CMK (cell line): ENCODE data around the gene PTPRN.
"Not testable (repeated sequence)": the region's sequence is repeated elsewhere in the genome, so short reads cannot be mapped to it uniquely, and the experiment has no call there.

Source experiments
- DNase-seq: peaks from one replicate; pipeline ENCODE4 v3.0.0-alpha.2; 2010; ENCODE audit warnings: low read depth

PTPRN gene

GRCh38 chr2:219309278-219309677, at the start of gene PTPRN:
TSS of gene PTPRN (minus strand) at chr2:219309401. CDS start at chr2:219309332, 69 bp downstream.
- no peak for DNase-seq

DNA sequence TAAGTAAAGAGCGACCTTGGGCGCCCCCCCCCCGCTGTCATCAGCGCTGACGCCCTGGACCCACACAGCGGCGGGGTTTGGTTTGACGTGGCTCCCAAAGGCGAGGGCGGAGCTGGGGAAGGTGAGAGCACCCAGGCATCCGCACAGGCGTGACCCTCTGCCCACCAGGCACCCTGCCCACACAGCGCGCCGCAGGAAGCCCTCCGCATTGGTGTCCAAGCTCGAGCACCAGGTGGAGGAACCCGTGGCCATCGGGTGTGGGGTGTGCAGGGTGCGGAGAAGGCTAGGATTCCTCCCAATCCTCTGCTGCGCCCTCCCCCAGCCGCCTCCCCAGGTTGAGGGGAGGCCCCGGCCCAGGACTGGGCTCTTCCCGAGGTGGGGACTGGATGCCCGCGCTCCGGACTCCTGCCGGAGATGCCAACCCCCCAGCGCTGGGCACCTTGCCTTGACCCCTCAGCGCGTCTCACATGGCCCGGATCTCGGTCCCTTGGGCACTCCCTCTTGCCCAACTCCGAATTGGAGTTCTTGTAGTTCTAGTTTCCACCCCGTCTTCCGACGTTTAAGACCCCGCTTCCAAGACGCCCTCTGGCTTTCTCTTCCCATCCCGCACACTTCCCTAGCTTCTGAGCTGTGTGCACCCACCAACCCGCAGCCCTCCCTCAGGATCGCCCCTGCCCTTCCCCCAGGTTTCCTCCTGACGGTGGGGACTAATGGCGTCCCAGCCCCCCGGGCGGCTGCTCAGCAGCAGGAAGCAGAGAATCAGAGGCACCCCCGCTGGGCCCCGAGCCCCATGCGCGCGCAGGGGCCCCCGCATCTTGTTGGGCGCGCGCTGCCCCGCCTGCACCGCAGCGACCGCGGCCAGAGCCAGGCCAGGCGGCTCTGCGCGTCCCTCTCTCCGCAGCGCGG, 49.2 kb upstream of the PTPRN start:
- DNase-seq, result no peak

DNA sequence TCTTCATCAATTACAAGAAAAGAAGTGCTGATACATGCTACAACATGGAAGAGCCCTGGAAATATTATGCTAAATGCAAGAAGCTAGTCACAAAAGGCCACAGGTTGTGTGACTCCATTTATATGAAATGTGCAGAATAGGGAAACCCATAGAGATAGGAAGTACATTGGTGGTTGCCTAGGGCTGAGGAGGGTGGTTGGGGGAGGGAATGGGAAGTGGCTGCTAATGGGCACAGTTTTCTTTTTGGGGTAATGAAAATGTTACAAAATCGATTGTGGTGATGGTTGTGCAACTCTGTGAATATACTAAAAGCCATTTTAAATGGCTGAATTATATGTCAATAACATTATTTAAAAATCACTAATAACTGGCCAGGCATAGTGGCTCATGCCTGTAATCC, 47.6 kb upstream of the PTPRN start:
- DNase-seq, result no peak

DNA sequence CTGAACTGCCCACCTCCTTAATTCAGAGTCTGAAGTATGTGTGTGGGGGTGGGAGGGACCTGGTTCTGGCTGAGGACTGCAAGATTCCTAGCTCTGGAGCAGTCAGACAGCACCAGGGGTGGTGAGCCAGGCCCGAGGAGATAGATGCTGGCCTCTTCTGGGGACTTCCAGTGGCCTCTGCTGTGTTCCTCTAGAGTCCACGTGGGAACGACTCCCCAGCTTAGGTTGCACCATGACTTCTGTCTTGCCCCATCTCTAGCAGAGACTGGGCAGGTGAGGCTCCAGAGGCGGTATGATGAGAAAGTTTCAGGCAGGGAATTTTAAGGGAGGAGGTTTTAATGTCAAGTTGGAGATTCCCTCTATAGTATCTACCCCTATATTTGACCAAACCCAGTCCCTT, 45.4 kb upstream of the PTPRN start:
- DNase-seq, result no peak

DNA sequence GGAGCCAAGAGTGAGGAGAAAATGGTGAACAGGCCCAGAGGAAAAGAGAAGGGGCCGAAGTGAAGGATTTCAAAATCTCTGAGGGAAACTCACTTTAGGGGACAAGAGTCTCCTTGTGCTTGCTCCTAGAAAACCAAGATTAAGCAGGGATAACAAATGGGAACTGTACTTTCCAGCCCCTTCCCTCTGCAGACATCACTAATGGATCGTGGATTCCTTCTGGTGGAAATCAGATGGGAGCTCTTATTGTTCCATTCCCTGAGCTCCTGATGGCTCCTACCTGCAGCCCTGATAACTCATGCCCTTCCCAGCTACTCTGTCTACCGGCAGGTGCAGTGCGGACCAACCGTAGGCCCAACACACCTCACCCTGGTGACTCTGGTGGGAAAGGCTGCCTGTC, 43.9 kb upstream of the PTPRN start:
- DNase-seq, result no peak

DNA sequence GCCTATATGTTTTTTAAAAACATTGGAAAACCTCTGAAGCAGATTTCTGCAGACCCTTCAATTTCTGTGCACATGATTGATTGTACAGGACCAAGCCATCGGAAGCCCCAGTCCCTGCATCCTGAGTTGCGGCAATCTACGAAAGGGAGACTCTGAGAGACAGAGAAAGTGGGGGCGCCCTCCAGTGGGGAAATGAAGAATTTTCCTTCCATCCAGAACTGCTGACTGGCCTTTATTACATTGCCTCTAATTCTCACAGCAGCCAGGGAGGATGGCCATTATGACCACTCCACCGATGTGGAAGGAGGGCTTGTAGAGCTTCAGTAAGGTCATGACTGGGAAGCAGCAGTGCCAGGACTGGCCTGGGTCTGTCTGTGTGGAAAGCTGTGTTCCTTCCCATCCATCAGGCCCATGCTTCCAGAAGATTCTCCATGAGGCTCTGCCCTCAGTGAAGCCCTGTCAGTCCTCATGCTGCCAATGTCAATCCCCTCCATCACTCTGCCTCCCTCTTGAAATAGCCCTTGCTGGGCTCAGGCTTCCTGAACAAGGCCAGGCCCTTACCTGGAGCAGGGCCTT, 43.3 kb upstream of the PTPRN start:
- peak; percentile 33 for DNase-seq

DNA sequence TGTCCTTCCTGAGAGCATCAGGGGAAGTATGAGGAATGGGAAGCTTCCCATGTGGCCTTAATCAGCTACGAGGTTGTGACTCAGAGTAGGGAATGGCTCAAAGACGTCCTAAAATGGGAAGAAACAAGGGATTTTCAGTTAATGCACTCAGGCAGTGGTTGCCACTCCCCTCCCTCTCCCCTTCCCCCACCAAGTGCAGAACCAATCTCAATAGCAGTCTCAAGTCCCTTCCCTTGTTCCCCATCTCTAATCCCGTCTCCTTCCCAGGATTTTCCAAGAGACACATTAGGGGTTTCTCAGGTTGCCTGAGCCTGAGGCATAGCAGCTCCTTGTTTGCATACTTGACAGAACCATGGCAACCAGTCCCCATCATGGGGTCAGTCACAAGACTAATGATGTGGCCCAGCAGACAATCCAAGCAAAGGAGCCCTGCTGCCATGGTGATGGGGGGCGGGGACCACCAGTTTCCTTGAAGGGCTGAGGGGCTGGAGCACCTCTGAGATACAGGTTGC, 41.6 kb upstream of the PTPRN start:
- no peak for DNase-seq

GRCh38 chr2:219350215-219350614, 41.0 kb upstream of the PTPRN start:
- DNase-seq, result no peak

DNA sequence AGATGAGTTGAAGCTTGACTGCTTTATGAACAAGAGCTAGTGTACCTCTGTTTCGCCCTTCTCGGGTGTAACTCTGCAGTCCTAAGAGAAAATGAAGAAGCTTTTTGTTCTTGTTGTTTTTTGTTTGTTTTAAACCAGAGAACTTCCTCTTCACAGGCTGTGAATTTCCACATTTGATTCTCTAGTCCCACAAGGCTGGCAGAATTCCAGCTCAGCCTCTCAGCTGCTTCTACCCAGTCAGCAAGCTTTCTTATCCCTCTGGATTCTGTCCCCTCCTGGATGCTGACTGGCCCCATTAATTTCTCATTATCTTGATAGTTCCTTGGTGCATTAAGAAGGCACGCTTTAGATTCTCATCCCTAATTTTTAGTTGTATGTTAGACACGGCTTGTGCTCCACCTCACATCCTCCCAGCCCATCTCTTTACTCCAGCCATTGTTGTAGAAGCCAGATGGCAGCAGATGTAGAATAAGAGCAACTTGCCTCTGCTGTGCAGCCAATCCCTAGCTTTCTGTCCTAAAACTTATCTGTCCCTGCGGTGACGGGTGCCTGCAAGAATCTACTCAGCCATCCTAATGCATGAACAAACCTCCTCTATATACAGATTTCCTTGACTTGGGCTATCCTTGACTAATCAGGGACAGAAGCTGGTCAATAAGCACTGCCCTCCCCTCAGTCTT, 35.7 kb upstream of the PTPRN start:
- DNase-seq, result no peak

DNA sequence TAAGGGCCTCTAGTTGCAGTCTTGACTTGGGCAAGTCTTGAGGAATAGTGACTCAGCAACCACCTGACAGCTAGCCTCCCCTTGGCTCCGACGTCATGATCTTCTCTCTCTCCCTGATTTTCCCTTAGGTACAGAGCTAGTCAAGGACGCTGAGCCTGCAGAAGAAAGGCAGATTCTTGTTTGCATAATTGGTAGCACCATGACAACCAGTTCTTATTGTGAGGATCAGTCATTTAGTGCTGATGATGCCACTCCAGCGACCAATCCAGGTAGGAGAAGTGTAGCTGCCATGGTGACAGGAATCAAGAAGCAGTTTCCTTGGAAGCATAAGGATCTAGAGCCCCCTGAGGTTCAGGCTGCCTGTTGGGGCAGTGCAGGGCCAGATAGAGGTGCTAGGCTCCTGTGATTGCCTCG, 26.2 kb upstream of the PTPRN start:
- no peak for DNase-seq

GRCh38 chr2:219334076-219334475, 24.9 kb upstream of the PTPRN start:
- DNase-seq, result no peak

GRCh38 chr2:219332542-219332941, 23.3 kb upstream of the PTPRN start, which contains the start of gene RESP18:
TSS of gene RESP18 (minus strand) at chr2:219332744.
- DNase-seq, result no peak

DNA sequence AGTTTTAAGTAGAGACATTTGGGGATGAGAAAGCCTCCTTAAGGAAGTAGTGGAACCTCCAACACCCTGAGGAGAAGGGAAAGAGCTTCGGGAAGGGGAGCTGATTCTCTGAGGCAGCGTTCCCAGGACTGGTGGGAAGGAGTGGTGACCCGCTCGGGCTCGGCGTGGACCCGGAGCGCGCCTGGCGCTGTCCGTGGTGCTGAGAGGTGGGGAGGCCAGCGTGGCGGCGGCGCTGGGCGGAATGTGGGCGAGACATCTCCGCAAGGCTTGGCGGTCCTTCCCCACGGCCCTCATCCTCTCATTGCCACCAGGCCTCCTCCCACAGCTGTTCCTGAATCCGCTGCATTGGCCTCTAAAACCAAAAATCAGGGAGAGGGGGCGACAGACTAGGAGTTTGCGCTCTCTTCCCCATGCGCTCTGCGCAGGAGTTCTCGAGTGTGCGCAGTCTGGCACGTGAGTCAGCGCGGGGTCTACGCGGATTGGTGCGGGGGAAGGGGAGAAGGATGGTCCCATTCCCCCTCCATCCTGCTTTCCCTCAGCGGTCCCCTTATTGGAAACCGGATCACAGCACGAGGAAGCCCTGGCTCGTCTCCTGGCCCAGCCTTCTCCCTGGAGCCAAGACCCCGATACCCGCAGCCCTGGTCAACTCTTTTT, 22.5 kb upstream of the PTPRN start:
- no peak for DNase-seq

- DNase-seq, result no peak
Measured at GRCh38 chr2:219327719-219328118, 18.5 kb upstream of the PTPRN start.

DNA sequence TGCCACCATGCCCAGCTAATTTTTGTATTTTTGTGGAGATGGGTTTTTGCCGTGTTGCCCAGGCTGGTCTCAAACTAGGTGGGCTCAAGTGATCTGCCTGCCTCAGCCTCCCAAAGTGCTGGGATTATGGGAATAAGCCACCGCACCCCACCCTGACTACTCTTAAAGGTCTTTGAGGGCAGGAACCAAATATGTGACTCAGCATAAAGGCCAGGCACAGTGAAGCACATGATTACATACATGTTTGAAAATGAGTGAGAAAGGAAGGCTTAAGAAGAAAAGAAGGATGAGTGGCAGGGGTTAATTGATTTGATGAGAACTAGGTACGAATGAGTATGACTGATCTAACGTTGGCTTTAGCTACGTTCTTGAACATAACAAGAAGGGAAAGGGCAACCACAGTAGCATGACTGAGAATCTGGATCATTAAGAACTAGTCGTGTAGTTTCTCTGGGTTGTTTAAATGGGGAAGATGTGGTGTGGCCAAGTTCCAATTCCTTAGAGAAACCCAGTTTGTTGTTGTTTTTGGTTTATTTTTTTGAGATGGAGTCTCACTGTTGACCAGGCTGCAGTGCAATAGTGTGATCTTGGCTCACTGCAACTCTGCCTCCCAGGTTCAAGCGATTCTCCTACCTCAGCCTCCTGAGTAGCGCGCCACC, 16.6 kb upstream of the PTPRN start:
- DNase-seq, result no peak

GRCh38 chr2:219325136-219325535, 15.9 kb upstream of the PTPRN start:
- no peak for DNase-seq

- DNase-seq, result no peak
Measured at GRCh38 chr2:219323434-219323833, 14.2 kb upstream of the PTPRN start.

GRCh38 chr2:219314804-219315468, 5.7 kb upstream of the PTPRN start:
- DNase-seq, result no peak

GRCh38 chr2:219312683-219313263, 3.6 kb upstream of the PTPRN start:
- DNase-seq, result not testable (repeated sequence)
